HG03442 (cell line): Measurements from ENCODE around the gene CATSPER3.

Experiments
- ATAC-seq: cut with Tn5 transposase; IDR thresholded peaks from one replicate; pipeline ENCODE4 v1.9.1; 2021; ENCODE audit warnings: mild to moderate bottlenecking, moderate library complexity; ENCODE audit not compliant: unreplicated experiment

Gene CATSPER3

GRCh38 chr5:135029477-135030122 is 61.9 kb downstream of the CATSPER3 start:
- ATAC-seq: no peak

GRCh38 chr5:135030123-135030955 is 62.6 kb downstream of the CATSPER3 start:
- ATAC-seq: no peak

GRCh38 chr5:135030956-135031812 is 63.5 kb downstream of the CATSPER3 start:
- no peak for ATAC-seq

- no peak for ATAC-seq
Measured at GRCh38 chr5:135031813-135032694, 64.3 kb downstream of the CATSPER3 start.

GRCh38 chr5:135032695-135032998 is 64.9 kb downstream of the CATSPER3 start:
- no peak for ATAC-seq

- ATAC-seq: no peak
Measured at GRCh38 chr5:135032999-135033861, 65.5 kb downstream of the CATSPER3 start.

- no peak for ATAC-seq
Measured at GRCh38 chr5:135033901-135034235, 66.2 kb downstream of the CATSPER3 start, which contains the start of gene PITX1. Gene PITX1, minus strand, starts transcription at chr5:135034228. Its CDS starts 347 bp downstream, at chr5:135033881.

- no peak for ATAC-seq
Measured at GRCh38 chr5:135034236-135034962, 66.7 kb downstream of the CATSPER3 start.

GRCh38 chr5:135034963-135035677 is 67.4 kb downstream of the CATSPER3 start:
- no peak for ATAC-seq

- ATAC-seq: no peak
Measured at GRCh38 chr5:135035678-135036030, 67.9 kb downstream of the CATSPER3 start.

- no peak for ATAC-seq
Measured at GRCh38 chr5:135036405-135036804, 68.7 kb downstream of the CATSPER3 start.

- ATAC-seq: no peak
Measured at GRCh38 chr5:135037519-135038204, 70.0 kb downstream of the CATSPER3 start.

- ATAC-seq: no peak
Measured at GRCh38 chr5:135038205-135038812, 70.6 kb downstream of the CATSPER3 start.

- no peak for ATAC-seq
Measured at GRCh38 chr5:135038813-135039270, 71.1 kb downstream of the CATSPER3 start.

GRCh38 chr5:135039271-135040033 is 71.7 kb downstream of the CATSPER3 start:
- ATAC-seq: no peak

GRCh38 chr5:135040034-135040332 is 72.3 kb downstream of the CATSPER3 start:
- ATAC-seq: no peak
